Lung (tissue), 12 donors: ENCODE results near the gene KCNMA1. TPM values are rescaled to one million over a fixed set of nuclear protein-coding genes. Genes with fewer than 3 reads are reported as not detected.
A peak's percentile ranks its signal among the peaks of the same experiment; 100 is the strongest.

ENCODE experiments used
- ATAC-seq: fragments of 200-7000 bp; cut with Tn5 transposase; one replicate; pipeline ENCODE4 v1.9.1; 2020; ENCODE audit warnings: moderate number of reproducible peaks; ENCODE audit not compliant: insufficient read depth, low FRiP score
- DNase-seq, 3 donors: peaks; one replicate each; pipeline ENCODE4 v3.0.0-alpha.2; 2013 to 2017
- H3K27ac ChIP-seq, 2 donors: one replicate each; pipeline ENCODE4 v1.5.1; 2013; ENCODE audit warnings: mild to moderate bottlenecking in 2 of 2, moderate library complexity in 2 of 2, control low read depth in 1 of 2, inconsistent platforms in 1 of 2, low read depth in 1 of 2, low read length in 1 of 2
- H3K27me3 ChIP-seq, 3 donors: one replicate each; pipeline ENCODE4 v1.5.1; 2013; ENCODE audit warnings: low read length in 2 of 3; ENCODE audit not compliant: control insufficient read depth in 3 of 3, insufficient read depth in 3 of 3
- H3K36me3 ChIP-seq, 4 donors: one replicate each; pipeline ENCODE4 v1.5.1; 2013; ENCODE audit warnings: low read length in 4 of 4, mild to moderate bottlenecking in 1 of 4, moderate library complexity in 1 of 4; ENCODE audit not compliant: control insufficient read depth in 4 of 4, insufficient read depth in 4 of 4
- H3K4me1 ChIP-seq, 5 donors: one replicate each; pipeline ENCODE4 v1.5.1; 2013; ENCODE audit warnings: low read length in 5 of 5, mild to moderate bottlenecking in 2 of 5, moderate library complexity in 1 of 5; ENCODE audit not compliant: control insufficient read depth in 5 of 5, insufficient read depth in 5 of 5
- H3K4me3 ChIP-seq: one replicate; pipeline ENCODE4 v1.5.1; 2013; ENCODE audit warnings: mild to moderate bottlenecking, control low read depth, moderate library complexity
- H3K9ac ChIP-seq, 2 donors: one replicate each; pipeline ENCODE4 v1.5.1; 2013; ENCODE audit warnings: low read length in 2 of 2, control low read depth in 1 of 2; ENCODE audit not compliant: insufficient read depth in 1 of 2
- H3K9me3 ChIP-seq, 4 donors: one replicate each; pipeline ENCODE4 v1.5.1; 2013; ENCODE audit warnings: low read length in 3 of 4, mild to moderate bottlenecking in 1 of 4, moderate library complexity in 1 of 4; ENCODE audit not compliant: control insufficient read depth in 4 of 4, insufficient read depth in 3 of 4
- WGBS, 2 donors: extraction: QIAGEN DNeasy Blood & Tissue Kit; methylation state at CpG; one replicate each; pipeline ENCODE4 v1.1.7; 2013; 5-methylcytosine and 5-hydroxymethylcytosine counted together
- polyA plus RNA-seq, 2 donors: library from polyadenylated mRNA; stranded (reverse); fragments of 200-250 nt; gene quantifications; one replicate each; pipeline ENCODE4 v1.2.1, GENCODE V29; 2013
- total RNA-seq, 2 donors: library from RNA; depleted of rRNA in 1 of 2; stranded (reverse); fragments of >200 nt in 1 of 2; gene quantifications; one replicate each; pipeline ENCODE4 v1.2.1, GENCODE V29; 2014 to 2021
- TF ChIP-seq, protein P1 (sequence below): IDR thresholded peaks from 2 replicates; pipeline ENCODE4 v1.5.1; 2012; ENCODE audit warnings: mild to moderate bottlenecking; ENCODE audit errors: control extremely low read depth, extremely low read depth
- donor health status: control.
- donor health status: control.
- donor health status: Bipolar disorder and iron deficiency.
- donor health status: healthy.
- donor health status: DM: yes; HTN: yes; CAD: no.

Gene KCNMA1
- total and polyA plus RNA-seq, 4 donors = 3.8 to 13.0 (median 5.5) TPM

- ATAC-seq (no peak), DNase-seq (peak in 2 of 3 donors; percentile 9 to 40)
- Histone ChIP-seq H3K4me3 (no peak overlapping the region), H3K9ac (no peak overlapping the region), H3K9me3 (peaks cover 0 to 2% (median 0%) of the 10 kb centered on the region in 4 donors), H3K36me3 (no peaks in the 10 kb centered on the region), H3K4me1 (peaks cover 0 to 5% (median 0%) of the 10 kb centered on the region in 5 donors), H3K27me3 (no peaks in the 10 kb centered on the region), H3K27ac (no peak overlapping the region)
- TF ChIP-seq, protein P1, sequence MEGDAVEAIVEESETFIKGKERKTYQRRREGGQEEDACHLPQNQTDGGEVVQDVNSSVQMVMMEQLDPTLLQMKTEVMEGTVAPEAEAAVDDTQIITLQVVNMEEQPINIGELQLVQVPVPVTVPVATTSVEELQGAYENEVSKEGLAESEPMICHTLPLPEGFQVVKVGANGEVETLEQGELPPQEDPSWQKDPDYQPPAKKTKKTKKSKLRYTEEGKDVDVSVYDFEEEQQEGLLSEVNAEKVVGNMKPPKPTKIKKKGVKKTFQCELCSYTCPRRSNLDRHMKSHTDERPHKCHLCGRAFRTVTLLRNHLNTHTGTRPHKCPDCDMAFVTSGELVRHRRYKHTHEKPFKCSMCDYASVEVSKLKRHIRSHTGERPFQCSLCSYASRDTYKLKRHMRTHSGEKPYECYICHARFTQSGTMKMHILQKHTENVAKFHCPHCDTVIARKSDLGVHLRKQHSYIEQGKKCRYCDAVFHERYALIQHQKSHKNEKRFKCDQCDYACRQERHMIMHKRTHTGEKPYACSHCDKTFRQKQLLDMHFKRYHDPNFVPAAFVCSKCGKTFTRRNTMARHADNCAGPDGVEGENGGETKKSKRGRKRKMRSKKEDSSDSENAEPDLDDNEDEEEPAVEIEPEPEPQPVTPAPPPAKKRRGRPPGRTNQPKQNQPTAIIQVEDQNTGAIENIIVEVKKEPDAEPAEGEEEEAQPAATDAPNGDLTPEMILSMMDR = no peak
- WGBS, 2 donors = 63 to 82% methylated on average over 6 of the region's 6 CpGs
These were observed 352.8 kb downstream of the KCNMA1 start for GRCh38 chr10:77284797-77285196.

DNA sequence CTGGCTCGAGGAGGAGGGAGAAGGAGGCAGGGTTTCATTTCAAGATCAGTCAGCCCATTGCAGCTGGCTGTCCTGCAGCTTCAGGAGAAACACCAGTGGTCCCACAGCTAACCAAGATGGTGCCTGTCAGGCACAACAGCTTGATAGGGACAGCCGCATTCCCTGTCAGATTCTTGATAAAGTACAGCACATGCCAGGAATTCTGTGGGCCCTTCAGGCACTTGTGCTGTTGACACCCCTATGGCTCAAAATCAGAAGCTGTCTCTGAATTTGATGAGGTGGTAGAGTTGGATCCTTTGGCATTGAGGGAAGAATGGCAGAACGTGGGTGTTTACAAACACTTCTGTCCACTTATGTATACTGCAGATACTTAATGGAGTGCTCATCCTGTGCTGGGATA lies 354.3 kb downstream of the KCNMA1 start:
- ATAC-seq = no peak
- Histone ChIP-seq H3K9me3 (peaks cover 0 to 2% (median 0%) of the 10 kb centered on the region in 4 donors), H3K9ac (no peak overlapping the region), H3K27ac (no peak overlapping the region), H3K27me3 (no peaks in the 10 kb centered on the region), H3K36me3 (no peaks in the 10 kb centered on the region), H3K4me3 (no peak overlapping the region), H3K4me1 (peaks cover 0 to 5% (median 0%) of the 10 kb centered on the region in 5 donors)
- TF ChIP-seq, protein P1 = no peak
- 39 to 51% methylated on average over 3 of the region's 3 CpGs for WGBS, 2 donors
- no peak for DNase-seq

GRCh38 chr10:77282163-77282562 lies 355.4 kb downstream of the KCNMA1 start:
- Histone ChIP-seq H3K9me3 (peaks cover 0 to 2% (median 0%) of the 10 kb centered on the region in 4 donors), H3K9ac (no peak overlapping the region), H3K27ac (no peak overlapping the region), H3K27me3 (peaks cover 0 to 4% (median 0%) of the 10 kb centered on the region in 3 donors), H3K4me1 (peaks cover 0 to 3% (median 0%) of the 10 kb centered on the region in 5 donors), H3K4me3 (no peak overlapping the region), H3K36me3 (no peaks in the 10 kb centered on the region)
- no peak for ATAC-seq
- WGBS, 2 donors = 42 to 55% methylated on average over 2 of the region's 2 CpGs
- TF ChIP-seq, protein P1 = no peak
- no peak for DNase-seq

- no peak for ATAC-seq
- 25 to 44% methylated on average over 4 of the region's 4 CpGs for whole genome bisulfite sequencing, 2 donors
These were observed 355.9 kb downstream of the KCNMA1 start for GRCh38 chr10:77281719-77282118.

More at GRCh38 chr10:77281719-77282118, 355.9 kb downstream of the KCNMA1 start:
- DNase-seq = no peak
- Histone ChIP-seq H3K4me1 (no peaks in the 10 kb centered on the region), H3K27ac (no peak overlapping the region), H3K4me3 (no peak overlapping the region), H3K36me3 (no peaks in the 10 kb centered on the region), H3K9ac (no peak overlapping the region), H3K9me3 (peaks cover 0 to 2% (median 0%) of the 10 kb centered on the region in 4 donors), H3K27me3 (peaks cover 0 to 4% (median 0%) of the 10 kb centered on the region in 3 donors)
- TF ChIP-seq, protein P1 = no peak
